H1 (cell line): ENCODE data around the gene WAC. TPM values are rescaled to one million over a fixed set of nuclear protein-coding genes. Genes with fewer than 3 reads are reported as not detected.

ENCODE experiments used
- CTCF ChIA-PET: fragments of 300-600 bp; sonication (Branson Sonifier 250); formaldehyde crosslinking; loops from one replicate; lab custom pipeline; 2021; ENCODE audit not compliant: partially characterized antibody; lab: Charles Lee
- POLR2A ChIA-PET: fragments of 300-600 bp; sonication (Branson Sonifier 250); formaldehyde crosslinking; loops from one replicate; lab custom pipeline; 2021; ENCODE audit warnings: inconsistent platforms; ENCODE audit not compliant: partially characterized antibody; lab: Charles Lee
- DNase-seq, 2 experiments: peaks; one replicate each; pipeline versions ENCODE4 v3.0.0 to v3.0.0-alpha.2; 2010 to 2022; ENCODE audit warnings: low spot score in 2 of 2, low read depth in 1 of 2, mixed read lengths in 1 of 2
- FAIRE-seq: peaks from 2 replicates; lab custom pipeline; 2011; peaks lifted over from hg19 to GRCh38; lab: Jason Lieb, UNC
- H2AFZ ChIP-seq: 2 replicates; pipeline ENCODE4 v1.8.1; 2012; ENCODE audit warnings: low read length, inconsistent platforms
- H2AK5ac ChIP-seq: 2 replicates; pipeline ENCODE4 v1.6.1; 2013; ENCODE audit warnings: low read depth, low read length
- H2BK120ac ChIP-seq: replicated peaks from 2 replicates; pipeline ENCODE3; 2013; ENCODE audit warnings: low read depth, low read length, inconsistent platforms
- H2BK12ac ChIP-seq: 2 replicates; pipeline ENCODE4 v1.6.1; 2013; ENCODE audit warnings: low read depth, low read length
- H2BK15ac ChIP-seq: 2 replicates; pipeline ENCODE4 v1.6.1; 2013; ENCODE audit warnings: low read length
- H2BK20ac ChIP-seq: 2 replicates; pipeline ENCODE4 v1.6.1; 2013; ENCODE audit warnings: low read length
- H2BK5ac ChIP-seq: 2 replicates; pipeline ENCODE4 v1.6.1; 2013; ENCODE audit warnings: low read depth, low read length
- H3K14ac ChIP-seq: 2 replicates; pipeline ENCODE4 v1.6.1; 2013; ENCODE audit warnings: inconsistent platforms; ENCODE audit not compliant: insufficient read length
- H3K18ac ChIP-seq: 2 replicates; pipeline ENCODE4 v1.6.1; 2013; ENCODE audit warnings: low read length; ENCODE audit errors: extremely low read depth
- H3K23ac ChIP-seq: 2 replicates; pipeline ENCODE4 v1.6.1; 2013; ENCODE audit warnings: inconsistent platforms; ENCODE audit not compliant: insufficient read length
- H3K23me2 ChIP-seq: 2 replicates; pipeline ENCODE4 v1.6.1; 2013; ENCODE audit warnings: low read depth, low read length
- H3K27ac ChIP-seq: 2 replicates; pipeline ENCODE4 v1.6.1; 2011; ENCODE audit warnings: low read depth, low read length, inconsistent platforms
- H3K27me3 ChIP-seq, 4 experiments: replicated peaks in 1 of 4; 1 replicate in 1 of 4; 2 replicates in 3 of 4; pipeline versions ENCODE4 v1.6.1 to v1.8.1; 2011 to 2013; ENCODE audit warnings: low read length in 3 of 4, mild to moderate bottlenecking in 3 of 4, inconsistent platforms in 2 of 4, mixed read lengths in 2 of 4, moderate library complexity in 1 of 4; ENCODE audit not compliant: control insufficient read depth in 3 of 4, insufficient read depth in 3 of 4; ENCODE audit errors: extremely low read depth in 1 of 4
- H3K36me3 ChIP-seq, 4 experiments: 2 replicates each; pipeline versions ENCODE4 v1.6.1 to v1.8.1; 2011 to 2013; ENCODE audit warnings: mild to moderate bottlenecking in 4 of 4, low read length in 3 of 4, moderate library complexity in 2 of 4, control low read depth in 1 of 4, inconsistent platforms in 1 of 4; ENCODE audit not compliant: insufficient read depth in 4 of 4, control insufficient read depth in 2 of 4
- H3K4ac ChIP-seq: replicated peaks from 2 replicates; pipeline ENCODE3; 2013; ENCODE audit warnings: low read length, low read depth, mixed read lengths, inconsistent platforms; ENCODE audit not compliant: insufficient read length
- H3K4me1 ChIP-seq, 4 experiments: replicated peaks in 1 of 4; 1 replicate in 1 of 4; 2 replicates in 3 of 4; pipeline versions ENCODE4 v1.6.1 to v1.8.1; 2011 to 2013; ENCODE audit warnings: low read length in 3 of 4, inconsistent platforms in 2 of 4, mixed read lengths in 1 of 4; ENCODE audit not compliant: insufficient read depth in 4 of 4, control insufficient read depth in 3 of 4
- H3K4me2 ChIP-seq, 2 experiments: 2 replicates each; pipeline versions ENCODE4 v1.6.1 to v1.8.1; 2011 to 2013; ENCODE audit warnings: low read depth in 2 of 2, low read length in 2 of 2, control low read depth in 1 of 2, inconsistent platforms in 1 of 2, mild to moderate bottlenecking in 1 of 2; ENCODE audit not compliant: insufficient read depth in 1 of 2
- H3K4me3 ChIP-seq, 4 experiments: fragments of 200-600, 300-600 bp in 1 of 4; sonication (generic), shearing (Covaris generic), sonication (Bioruptor Twin) in 1 of 4; 2 replicates each; pipeline versions ENCODE4 v1.5.1 to v1.8.1; 2011 to 2016; ENCODE audit warnings: low read length in 4 of 4, low read depth in 3 of 4, control low read depth in 2 of 4, inconsistent platforms in 2 of 4, mild to moderate bottlenecking in 2 of 4, mixed read lengths in 1 of 4, moderate library complexity in 1 of 4; ENCODE audit not compliant: insufficient read depth in 2 of 4; ENCODE audit errors: extremely low read depth in 1 of 4
- H3K56ac ChIP-seq: replicated peaks from 2 replicates; pipeline ENCODE3; 2013; ENCODE audit warnings: low read depth, mild to moderate bottlenecking, mixed read lengths, low read length, inconsistent platforms; ENCODE audit not compliant: insufficient read length
- H3K79me1 ChIP-seq: 2 replicates; pipeline ENCODE4 v1.6.1; 2013; ENCODE audit warnings: low read depth, low read length, control low read depth
- H3K79me2 ChIP-seq, 2 experiments: 2 replicates each; pipeline versions ENCODE4 v1.6.1 to v1.8.1; 2012 to 2013; ENCODE audit warnings: low read length in 2 of 2, mild to moderate bottlenecking in 2 of 2, inconsistent platforms in 1 of 2; ENCODE audit not compliant: insufficient read depth in 2 of 2, control insufficient read depth in 1 of 2
- H3K9ac ChIP-seq, 4 experiments: replicated peaks in 1 of 4; 1 replicate in 1 of 4; 2 replicates in 3 of 4; pipeline versions ENCODE4 v1.6.1 to v1.8.1; 2011 to 2013; ENCODE audit warnings: low read depth in 3 of 4, low read length in 3 of 4, control low read depth in 2 of 4, mild to moderate bottlenecking in 2 of 4, moderate library complexity in 2 of 4, inconsistent platforms in 1 of 4; ENCODE audit errors: extremely low read depth in 1 of 4
- H3K9me3 ChIP-seq, 2 experiments: 2 replicates each; pipeline versions ENCODE4 v1.6.1 to v1.8.1; 2012 to 2013; ENCODE audit warnings: mild to moderate bottlenecking in 2 of 2, moderate library complexity in 2 of 2, control low read depth in 1 of 2, inconsistent platforms in 1 of 2, low read depth in 1 of 2, low read length in 1 of 2, mixed read lengths in 1 of 2; ENCODE audit not compliant: insufficient read depth in 2 of 2
- H4K20me1 ChIP-seq, 2 experiments: replicated peaks in 1 of 2; 2 replicates each; pipeline versions ENCODE3 to v1.8.1; 2011 to 2013; ENCODE audit warnings: inconsistent platforms in 2 of 2, low read length in 2 of 2, mild to moderate bottlenecking in 1 of 2; ENCODE audit not compliant: insufficient read depth in 2 of 2, control insufficient read depth in 1 of 2
- H4K5ac ChIP-seq: 2 replicates; pipeline ENCODE4 v1.6.1; 2013; ENCODE audit warnings: low read length, low read depth, mixed read lengths, inconsistent platforms; ENCODE audit not compliant: insufficient read length
- H4K8ac ChIP-seq: 2 replicates; pipeline ENCODE4 v1.8.0; 2013; ENCODE audit warnings: mild to moderate bottlenecking, moderate library complexity, low read length, inconsistent platforms; ENCODE audit not compliant: insufficient read depth; ENCODE audit errors: extremely low read depth
- H4K91ac ChIP-seq: replicated peaks from 2 replicates; pipeline ENCODE3; 2013; ENCODE audit warnings: low read length, mixed read lengths, inconsistent platforms; ENCODE audit not compliant: insufficient read length
- CBX8 ChIP-seq: fragments of 300-800, 300-1000 bp; sonication (generic); IDR thresholded peaks from 2 replicates; pipeline ENCODE4 v1.7.1; 2016; ENCODE audit warnings: low read depth, low read length, borderline replicate concordance
- CEBPB ChIP-seq: IDR thresholded peaks from 2 replicates; pipeline ENCODE4 v1.6.1; 2012; ENCODE audit warnings: low read depth, low read length
- CHD1 ChIP-seq: IDR thresholded peaks from 2 replicates; pipeline ENCODE4 v1.6.1; 2012; ENCODE audit warnings: low read depth, low read length, improper control_type of control experiment
- FOSL1 ChIP-seq: IDR thresholded peaks from 2 replicates; pipeline ENCODE4 v1.6.1; 2011; ENCODE audit warnings: mild to moderate bottlenecking, low read depth, low read length, moderate library complexity; ENCODE audit not compliant: insufficient read depth
- HDAC2 ChIP-seq, 2 experiments: fragments of 300-600 bp in 1 of 2; sonication (generic) in 1 of 2; IDR thresholded peaks; 2 replicates each; pipeline ENCODE4 v1.6.1; 2011 to 2012; ENCODE audit warnings: low read depth in 2 of 2, low read length in 2 of 2, mild to moderate bottlenecking in 2 of 2, moderate library complexity in 2 of 2, borderline replicate concordance in 1 of 2, inconsistent platforms in 1 of 2
- HDAC6 ChIP-seq: IDR thresholded peaks from one replicate; pipeline ENCODE4 v1.7.1; 2012; ENCODE audit warnings: low read depth, mild to moderate bottlenecking, inconsistent platforms, low read length, moderate library complexity
- JUN ChIP-seq: IDR thresholded peaks from 2 replicates; pipeline ENCODE4 v1.6.1; 2011; ENCODE audit warnings: low read depth, mild to moderate bottlenecking, improper control_type of control experiment, low read length
- POLR2A ChIP-seq, 2 experiments: IDR thresholded peaks; 1 replicate in 1 of 2; 2 replicates in 1 of 2; pipeline ENCODE4 v1.6.1; 2011; ENCODE audit warnings: low read depth in 2 of 2, low read length in 2 of 2, mild to moderate bottlenecking in 2 of 2; ENCODE audit errors: control extremely low read depth in 1 of 2
- POLR2AphosphoS5 ChIP-seq: IDR thresholded peaks from 2 replicates; pipeline ENCODE4 v1.6.1; 2011; ENCODE audit warnings: low read depth, low read length
- RFX5 ChIP-seq: IDR thresholded peaks from 2 replicates; pipeline ENCODE4 v1.6.1; 2011; ENCODE audit warnings: low read depth, low read length, improper control_type of control experiment, borderline replicate concordance
- SIX5 ChIP-seq: IDR thresholded peaks from 2 replicates; pipeline ENCODE4 v1.6.1; 2011; ENCODE audit warnings: mild to moderate bottlenecking, low read depth, low read length
- SRF ChIP-seq: IDR thresholded peaks from 2 replicates; pipeline ENCODE4 v1.6.1; 2011; ENCODE audit warnings: mild to moderate bottlenecking, low read depth, low read length, moderate library complexity
- SUZ12 ChIP-seq: fragments of 200-600 bp; sonication (generic); IDR thresholded peaks from 2 replicates; pipeline ENCODE4 v1.6.1; 2012; ENCODE audit warnings: mild to moderate bottlenecking, inconsistent platforms, low read length, moderate library complexity, mixed read lengths
- TBP ChIP-seq: IDR thresholded peaks from 2 replicates; pipeline ENCODE4 v1.6.1; 2011; ENCODE audit warnings: low read depth, low read length, improper control_type of control experiment
- WGBS, 2 experiments: shearing (Covaris generic) in 1 of 2; methylation state at CpG; one replicate each; pipeline versions ENCODE4 v1.1.6 to v1.1.7; 2013 to 2015; ENCODE audit warnings: low lambda C conversion rate in 2 of 2, mixed read lengths in 2 of 2, inconsistent platforms in 1 of 2, low coverage in 1 of 2, missing lambda C conversion rate in 1 of 2; ENCODE audit not compliant: insufficient replicate concordance in 2 of 2, insufficient coverage in 1 of 2, insufficient read length in 1 of 2; ENCODE audit errors: extremely low coverage in 1 of 2, missing lambda C conversion rate in 1 of 2; 5-methylcytosine and 5-hydroxymethylcytosine counted together
- polyA plus RNA-seq, 7 experiments: library from polyadenylated mRNA; depleted of rRNA in 3 of 7; stranded (reverse) in 5 of 7; unstranded in 2 of 7; fragments of >200 nt in 5 of 7; fragments of 200-250 nt in 2 of 7; gene quantifications; 1 replicate in 5 of 7; 2 replicates in 1 of 7; 4 replicates in 1 of 7; pipeline versions ENCODE4 v1.2.1 to v1.2.3, GENCODE V29; 2011 to 2013; ENCODE audit warnings: missing spikeins in 2 of 7, mixed read lengths in 2 of 7
- total RNA-seq: library from RNA; stranded (reverse); fragmentation: NEBNext Ultra II Directional; extraction: Animal tissue kit (Norgen Biotek cat#: 25700); gene quantifications from 2 replicates; pipeline ENCODE4 v1.2.1, GENCODE V29; 2021
- TF ChIP-seq, protein P1 (sequence below): IDR thresholded peaks from 2 replicates; pipeline ENCODE4 v1.6.1; 2011; ENCODE audit warnings: low read length, improper control_type of control experiment

The WAC gene
- total and polyA plus RNA-seq, 2 of the 8 experiments (the other 6 are each of a cell fraction or from before 2014, with no cell fraction given): 72.9 to 128 TPM

DNA sequence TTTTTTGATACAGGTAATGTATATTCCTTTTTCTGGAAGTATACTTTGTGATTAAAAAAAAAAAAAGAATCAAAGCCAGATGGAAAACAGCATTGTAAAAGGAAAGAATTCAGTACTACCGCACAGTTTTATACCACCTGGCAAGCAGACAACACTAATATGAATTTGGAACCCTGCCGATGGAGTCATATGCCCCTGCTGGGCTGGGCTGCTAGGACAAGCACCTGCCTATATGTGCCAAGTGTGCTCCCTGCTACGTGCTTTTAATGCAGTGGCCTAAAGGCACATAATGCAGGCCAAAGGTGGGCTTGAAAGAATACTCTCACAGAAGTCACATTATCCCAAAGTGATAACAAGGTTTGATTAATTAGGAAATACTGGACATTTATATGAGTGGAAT is 29.8 kb upstream of the WAC start:
- H3K79me2 ChIP-seq: no peaks in the 10 kb centered on the region
- CTCF ChIA-PET: interaction anchor here (0.7 to 1.1 kb wide), 2 partner anchors 72 to 256 kb away, joined by 3 to 4 read pairs; no protein-coding TSS in a partner anchor
- no peak overlapping the region for H2BK15ac ChIP-seq
- no peak overlapping the region for H4K8ac ChIP-seq
- H2AFZ ChIP-seq: no peak overlapping the region
- H2BK12ac ChIP-seq: no peak overlapping the region
- no peak overlapping the region for H3K9ac ChIP-seq
- H3K56ac ChIP-seq: no peak overlapping the region
- POLR2A ChIA-PET: no interaction called here
- no peak overlapping the region for H2BK5ac ChIP-seq
- H2BK20ac ChIP-seq: no peak overlapping the region
- FAIRE-seq: no peak
- H4K20me1 ChIP-seq: no peaks in the 10 kb centered on the region
- 92% methylated on average over 3 of the region's 3 CpGs; no CpG with 5 or more reads in 1 of the 2 experiments for WGBS, 2 experiments
- H3K23me2 ChIP-seq: no peaks in the 10 kb centered on the region
- no peak overlapping the region for H3K4me3 ChIP-seq
- H3K14ac ChIP-seq: no peak overlapping the region
- H4K91ac ChIP-seq: no peak overlapping the region
- H3K36me3 ChIP-seq: no peaks in the 10 kb centered on the region
- H3K18ac ChIP-seq: no peak overlapping the region
- H3K23ac ChIP-seq: no peak overlapping the region
- H2AK5ac ChIP-seq: no peak overlapping the region
- no peak overlapping the region for H4K5ac ChIP-seq
- no peak overlapping the region for H2BK120ac ChIP-seq
- no peak overlapping the region for H3K4me2 ChIP-seq
- H3K4ac ChIP-seq: no peak overlapping the region
- H3K27ac ChIP-seq: no peak overlapping the region
- DNase-seq: no peak
- no peaks in the 10 kb centered on the region for H3K9me3 ChIP-seq
- H3K79me1 ChIP-seq: no peaks in the 10 kb centered on the region
- H3K4me1 ChIP-seq: no peaks in the 10 kb centered on the region
- no peaks in the 10 kb centered on the region for H3K27me3 ChIP-seq
- TF ChIP-seq CEBPB (no peak), SIX5 (no peak), HDAC2 (IDR thresholded peaks at IDR 0.05; ENCODE audit: borderline replicate concordance in 1 of 2, low read depth in 2 of 2, low read length in 2 of 2) (no peak), CHD1 (no peak), CBX8 (no peak), HDAC6 (no peak), FOSL1 (no peak), SUZ12 (no peak), SRF (no peak), RFX5 (no peak), POLR2A (IDR thresholded peaks at IDR 0.05; ENCODE audit: control extremely low read depth in 1 of 2, low read depth in 2 of 2, low read length in 2 of 2) (no peak), TBP (no peak), JUN (no peak), POLR2AphosphoS5 (no peak)
- TF ChIP-seq, protein P1, sequence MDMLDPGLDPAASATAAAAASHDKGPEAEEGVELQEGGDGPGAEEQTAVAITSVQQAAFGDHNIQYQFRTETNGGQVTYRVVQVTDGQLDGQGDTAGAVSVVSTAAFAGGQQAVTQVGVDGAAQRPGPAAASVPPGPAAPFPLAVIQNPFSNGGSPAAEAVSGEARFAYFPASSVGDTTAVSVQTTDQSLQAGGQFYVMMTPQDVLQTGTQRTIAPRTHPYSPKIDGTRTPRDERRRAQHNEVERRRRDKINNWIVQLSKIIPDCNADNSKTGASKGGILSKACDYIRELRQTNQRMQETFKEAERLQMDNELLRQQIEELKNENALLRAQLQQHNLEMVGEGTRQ: no peak
